ENCODE measurements around the gene OLFM1. TPM values are rescaled to one million over a fixed set of nuclear protein-coding genes. Genes with fewer than 3 reads are reported as not detected.

Gene OLFM1
- total RNA-seq, 1 experiment from 2014 or later: 32.0 TPM

DNA sequence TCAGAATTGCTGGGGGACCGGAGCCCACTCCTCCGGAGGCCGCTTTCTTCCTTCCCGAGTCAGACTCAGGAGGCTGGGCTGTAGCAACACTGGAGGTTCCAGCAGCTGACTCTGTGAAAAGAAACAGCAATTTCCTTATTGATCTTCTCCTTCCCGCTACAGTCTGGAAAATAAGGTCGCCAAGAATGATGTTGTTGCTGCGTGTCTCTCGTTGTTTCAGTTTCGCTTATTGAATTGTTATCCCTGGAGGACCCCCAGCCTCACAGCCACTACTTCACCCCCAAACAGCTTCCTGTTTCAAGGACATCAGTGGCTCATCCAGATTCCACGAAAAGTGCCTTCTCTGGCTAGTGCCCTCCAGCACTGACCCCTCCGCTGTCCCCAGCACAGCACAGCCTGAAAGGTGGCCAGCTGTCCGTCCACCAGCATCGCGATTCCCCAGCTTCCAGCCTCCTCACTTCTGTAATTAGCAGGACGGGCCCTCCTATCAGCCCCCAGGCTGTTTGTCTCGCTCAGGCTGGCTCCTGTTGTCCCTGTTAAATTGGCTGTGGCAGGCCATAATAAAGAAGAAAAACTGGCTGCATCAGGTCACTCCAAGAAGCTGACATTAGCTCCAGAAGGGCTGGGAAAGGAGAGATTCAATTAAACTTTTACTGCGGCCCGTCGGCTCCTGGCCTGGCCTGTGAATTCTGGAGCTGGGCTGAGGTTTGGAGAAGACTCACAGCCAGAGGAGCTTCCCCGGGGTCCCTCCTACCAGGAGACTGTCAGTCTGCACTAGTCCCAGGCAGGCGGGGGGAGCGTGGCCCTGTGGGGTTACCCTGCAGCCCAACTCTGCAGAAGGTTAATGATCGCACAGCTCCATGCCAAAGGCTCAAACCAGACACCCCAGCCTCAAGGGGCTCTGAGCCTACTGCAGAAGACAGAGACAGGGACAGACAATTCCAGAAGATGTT is 40.5 kb downstream of the OLFM1 start:
- DNase-seq (ENCODE audit: extremely low read depth, low read depth): no peak

DNA sequence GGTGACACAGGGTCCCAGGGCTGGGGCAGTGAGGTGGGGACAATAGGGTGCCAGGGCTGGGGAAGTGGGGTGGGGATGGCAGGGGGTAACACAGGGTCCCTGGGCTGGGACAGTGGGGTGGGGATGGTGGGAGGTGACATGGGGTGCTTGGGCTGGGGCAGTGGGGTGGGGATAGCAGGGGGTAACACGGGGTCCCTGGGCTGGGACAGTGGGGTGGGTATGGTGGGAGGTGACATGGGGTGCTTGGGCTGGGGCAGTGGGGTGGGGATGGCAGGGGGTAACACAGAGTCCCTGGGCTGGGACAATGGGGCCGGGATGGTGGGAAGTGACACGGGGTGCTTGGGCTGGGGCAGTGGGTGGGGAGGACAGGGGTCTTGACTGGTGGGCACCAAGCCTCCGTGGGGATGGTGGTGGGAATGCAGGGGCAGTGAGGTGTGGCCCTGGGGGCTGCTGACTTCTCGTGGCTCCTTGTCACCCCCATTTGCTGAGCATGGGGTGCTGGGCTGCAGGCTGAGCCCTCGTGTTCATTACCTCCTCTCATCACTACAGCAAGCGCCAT is 41.7 kb downstream of the OLFM1 start:
- no peak for DNase-seq (ENCODE audit: extremely low read depth, low read depth)

GRCh38 chr9:135130207-135130976 is 42.9 kb downstream of the OLFM1 start:
- DNase-seq (ENCODE audit: extremely low read depth, low read depth): peak; percentile 67

DNA sequence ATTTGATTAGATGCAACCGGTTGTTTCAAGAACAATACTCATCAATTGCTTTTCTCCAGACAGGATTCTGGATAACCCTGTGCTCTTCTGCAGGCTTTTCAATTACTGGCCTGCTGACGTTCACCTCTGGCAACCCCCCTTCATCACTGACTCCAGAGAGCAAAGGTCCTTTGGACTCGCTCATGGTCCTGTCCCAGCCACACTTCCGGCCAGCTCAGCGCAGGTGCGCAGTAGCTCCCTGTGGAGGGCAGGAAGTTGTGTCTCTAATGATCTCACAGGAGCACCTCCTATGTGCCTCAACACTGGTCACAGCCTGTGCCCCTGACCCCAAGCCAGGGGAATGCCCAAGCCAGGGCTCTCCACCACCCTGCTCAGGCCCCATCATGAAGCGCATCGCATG is 44.0 kb downstream of the OLFM1 start:
- no peak for DNase-seq (ENCODE audit: extremely low read depth, low read depth)

- no peak for DNase-seq (ENCODE audit: extremely low read depth, low read depth)
Observed at GRCh38 chr9:135132008-135132407, 44.5 kb downstream of the OLFM1 start.

- DNase-seq (ENCODE audit: extremely low read depth, low read depth): no peak
Observed at GRCh38 chr9:135134268-135135022, 47.0 kb downstream of the OLFM1 start.

DNA sequence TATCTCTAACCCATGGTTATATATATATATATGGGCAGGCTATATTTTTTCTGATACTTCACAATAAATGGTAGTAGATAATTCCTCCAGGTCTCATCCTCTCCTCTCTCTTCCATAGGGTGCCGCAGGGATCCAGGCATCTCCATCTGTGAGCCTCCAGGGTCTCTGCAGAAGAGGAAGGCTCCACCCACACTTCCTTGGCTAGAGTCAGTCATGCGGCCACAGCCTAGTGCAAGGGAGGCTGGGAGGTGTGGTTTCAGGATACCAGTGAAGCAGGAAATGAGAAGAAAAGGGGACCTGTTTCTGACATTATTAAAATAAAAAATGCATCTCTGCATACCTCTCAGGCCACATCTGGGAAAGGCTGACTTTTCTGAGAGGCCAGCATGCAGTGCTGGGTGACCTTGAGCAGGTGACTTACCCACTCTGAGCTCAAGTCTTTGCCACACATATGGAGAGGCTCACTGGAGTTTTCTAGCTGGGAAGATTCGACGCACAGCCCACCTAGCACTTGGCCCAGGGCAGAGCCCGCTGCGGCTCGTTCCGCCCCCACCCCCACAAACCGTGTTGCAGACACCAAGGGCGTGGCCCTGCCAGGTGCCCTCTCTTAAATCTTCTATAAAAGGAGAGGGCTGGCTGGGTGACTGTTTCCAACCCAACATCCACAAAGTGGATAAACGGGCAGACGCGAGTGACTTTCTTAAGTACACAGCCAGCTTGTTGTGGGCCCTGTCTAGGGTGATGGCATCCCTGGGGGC is 47.9 kb downstream of the OLFM1 start:
- DNase-seq (ENCODE audit: extremely low read depth, low read depth): no peak

DNA sequence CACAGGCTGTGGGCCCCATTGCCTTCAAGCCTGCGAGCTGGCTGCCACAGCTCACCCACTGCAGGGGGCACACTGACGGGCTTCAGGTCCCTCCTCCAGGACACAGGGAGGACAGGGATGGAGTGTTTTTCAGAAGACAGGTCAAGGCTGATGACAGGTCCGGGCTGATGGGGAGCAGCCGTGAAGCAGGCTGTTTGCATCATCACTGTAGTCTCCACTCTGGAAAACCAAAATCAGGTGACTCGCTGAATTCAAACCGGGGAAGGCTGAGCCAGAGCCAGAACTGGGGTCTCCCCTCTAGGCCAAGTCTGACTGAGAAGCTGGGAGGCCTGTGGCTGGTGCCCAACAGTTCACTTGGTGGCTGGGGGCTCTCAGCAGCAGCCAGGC is 48.5 kb downstream of the OLFM1 start:
- DNase-seq (ENCODE audit: extremely low read depth, low read depth): no peak

GRCh38 chr9:135136481-135136880 is 49.0 kb downstream of the OLFM1 start:
- DNase-seq (ENCODE audit: extremely low read depth, low read depth): no peak

GRCh38 chr9:135136991-135137832 is 49.7 kb downstream of the OLFM1 start:
- no peak for DNase-seq (ENCODE audit: extremely low read depth, low read depth)

DNA sequence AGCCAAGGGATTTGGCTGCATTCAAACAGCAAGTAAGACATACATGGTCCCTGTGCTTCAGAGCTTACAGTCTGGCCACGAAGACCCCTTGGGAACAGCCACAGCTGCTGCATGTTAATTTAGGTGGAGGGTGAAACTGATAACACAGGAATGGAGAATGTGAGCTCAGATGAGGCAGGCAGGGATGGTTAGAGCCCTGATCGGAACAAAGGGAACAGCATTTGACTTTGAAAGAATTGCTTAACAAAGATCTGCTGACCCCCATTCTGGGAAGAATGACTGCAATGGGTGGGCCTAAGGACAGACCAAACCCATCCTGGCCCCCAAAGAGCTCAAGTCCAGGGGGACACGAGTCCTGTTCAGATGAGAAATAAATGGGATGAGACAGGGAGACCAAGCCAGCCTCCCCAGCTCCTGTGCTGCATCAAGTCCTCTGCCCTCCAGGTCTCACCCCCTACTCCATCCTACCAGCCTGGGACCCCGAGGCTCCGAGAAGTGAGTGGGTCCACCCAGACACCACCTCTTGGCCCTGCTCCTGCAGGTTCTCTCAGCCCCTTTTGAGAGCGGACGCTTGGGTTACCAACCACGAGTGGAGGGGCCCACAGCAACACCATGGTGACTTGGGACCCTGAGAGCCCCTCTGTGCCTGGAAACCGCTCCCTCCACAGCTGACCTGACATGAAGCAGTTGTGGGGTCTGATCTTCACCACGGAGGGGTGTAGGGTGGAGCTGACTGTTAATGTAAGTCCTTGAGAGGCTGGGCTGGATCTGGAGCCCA is 50.8 kb downstream of the OLFM1 start:
- DNase-seq (ENCODE audit: extremely low read depth, low read depth): no peak

DNA sequence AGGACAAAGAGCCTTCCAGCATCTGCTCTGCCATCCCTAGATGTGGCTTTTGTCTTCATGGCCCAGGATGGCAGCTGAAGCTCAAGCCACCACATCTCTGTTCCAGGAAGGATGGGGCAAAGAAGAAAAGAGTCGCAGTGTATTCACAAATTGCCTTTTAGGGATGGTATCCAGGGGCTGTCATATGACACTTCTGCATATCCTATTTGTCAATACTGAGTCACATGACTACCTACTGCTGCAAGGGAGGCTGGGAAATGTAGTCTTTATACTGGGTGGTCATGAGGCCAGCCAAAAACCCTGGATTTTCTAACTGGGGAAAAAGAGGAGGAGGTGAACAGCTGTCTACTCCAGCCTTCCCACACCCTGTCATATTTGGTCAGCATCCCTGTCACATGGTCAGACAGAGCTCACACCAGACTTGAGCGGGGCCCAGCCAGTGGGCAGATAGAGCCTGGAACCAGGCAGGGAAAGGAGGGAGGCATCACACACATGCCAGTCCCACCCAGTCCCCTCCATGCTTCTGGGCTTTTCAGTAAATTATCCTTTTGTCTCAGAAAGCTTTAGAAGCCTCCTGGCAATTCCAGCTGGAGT is 52.0 kb downstream of the OLFM1 start:
- no peak for DNase-seq (ENCODE audit: extremely low read depth, low read depth)

DNA sequence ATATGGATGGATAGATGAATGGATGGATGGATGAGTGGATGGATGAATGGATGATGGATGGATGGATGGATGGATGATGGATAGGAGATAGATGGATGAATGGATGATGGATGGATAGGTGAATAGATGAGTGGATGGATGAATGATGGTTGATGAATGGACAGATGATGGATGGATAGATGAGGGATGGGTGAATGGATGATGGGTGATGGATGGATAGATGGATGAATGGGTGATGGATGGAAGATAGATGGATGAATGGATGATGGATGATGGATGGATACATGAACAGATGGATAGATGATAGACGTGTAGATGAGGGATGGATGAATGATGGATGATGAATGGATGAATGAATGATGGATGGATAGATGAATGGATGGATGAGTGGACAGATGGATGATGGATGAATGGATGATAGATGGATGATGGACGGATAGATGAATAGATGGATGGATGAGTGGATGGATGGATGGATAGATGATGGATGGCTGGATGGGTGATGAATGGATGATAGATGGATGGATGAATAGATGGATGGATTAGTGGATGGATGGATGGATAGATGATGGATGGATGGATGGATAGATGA is 53.8 kb downstream of the OLFM1 start:
- DNase-seq (ENCODE audit: extremely low read depth, low read depth): no peak

- DNase-seq (ENCODE audit: extremely low read depth, low read depth): no peak
Observed at GRCh38 chr9:135144581-135145170, 57.2 kb downstream of the OLFM1 start.

GRCh38 chr9:135145312-135145711 is 57.8 kb downstream of the OLFM1 start:
- DNase-seq (ENCODE audit: extremely low read depth, low read depth): no peak

DNA sequence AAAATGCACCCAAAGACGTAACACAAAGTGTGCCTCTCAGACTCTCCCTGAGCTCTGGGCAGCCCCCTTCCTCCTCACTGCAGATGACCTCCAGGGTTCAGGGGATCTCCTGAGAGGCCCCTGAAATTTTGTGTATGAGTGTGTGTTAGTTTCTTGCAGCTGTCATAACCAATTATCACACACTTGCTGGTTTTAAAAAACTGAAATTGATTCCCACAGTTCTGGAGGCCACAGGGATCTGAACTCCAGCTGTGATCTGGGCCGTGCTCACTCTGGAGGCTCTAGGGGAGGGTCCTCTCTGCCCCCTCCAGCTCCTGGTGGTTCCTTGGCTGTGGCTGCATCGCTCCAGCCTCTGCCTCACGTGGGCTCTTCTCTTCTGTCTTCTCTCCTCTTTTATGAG is 58.8 kb downstream of the OLFM1 start:
- DNase-seq (ENCODE audit: extremely low read depth, low read depth): no peak

Measured in NCI-H460 (cell line).